Astrocyte (in vitro differentiated cells and primary cell): ENCODE results near the gene RPS6KB2.

Experiments
- EZH2 ChIP-seq: IDR thresholded peaks from 2 replicates; pipeline ENCODE4 v1.6.1; 2012; ENCODE audit warnings: mild to moderate bottlenecking, low read length, inconsistent platforms; ENCODE audit not compliant: insufficient read depth
- TF ChIP-seq, protein P1 (sequence below): IDR thresholded peaks from 2 replicates; pipeline ENCODE4 v1.5.1; 2011; ENCODE audit warnings: low read depth, mild to moderate bottlenecking, inconsistent platforms, low read length, moderate library complexity; ENCODE audit not compliant: insufficient read depth

DNA sequence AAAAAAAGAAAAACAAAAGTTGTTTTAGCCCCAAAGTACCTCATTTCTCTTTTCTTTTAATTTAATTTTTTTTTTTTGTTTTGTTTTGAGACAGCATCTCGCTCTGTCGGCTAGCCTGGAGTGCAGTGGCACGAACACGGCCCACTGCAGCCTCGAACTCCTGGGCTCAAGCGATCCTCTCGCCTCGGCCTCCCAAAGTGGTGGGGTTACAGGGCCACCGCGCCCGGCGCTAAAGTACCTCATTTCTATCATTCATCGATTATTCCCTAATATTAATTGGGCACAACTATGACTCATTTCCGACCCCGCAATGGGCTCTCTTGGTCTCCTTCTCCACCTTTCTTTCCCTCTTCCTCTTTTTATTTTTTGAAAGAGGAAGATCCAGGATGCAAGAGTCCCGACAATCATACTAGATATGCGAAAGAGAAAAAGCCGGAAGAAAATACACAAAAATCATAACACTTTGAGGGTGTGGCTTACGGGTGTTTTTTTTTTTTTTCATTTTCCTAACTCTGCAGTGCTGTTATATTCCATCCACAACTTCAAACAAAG lies 54.1 kb downstream of the RPS6KB2 start:
- TF ChIP-seq, protein P1, sequence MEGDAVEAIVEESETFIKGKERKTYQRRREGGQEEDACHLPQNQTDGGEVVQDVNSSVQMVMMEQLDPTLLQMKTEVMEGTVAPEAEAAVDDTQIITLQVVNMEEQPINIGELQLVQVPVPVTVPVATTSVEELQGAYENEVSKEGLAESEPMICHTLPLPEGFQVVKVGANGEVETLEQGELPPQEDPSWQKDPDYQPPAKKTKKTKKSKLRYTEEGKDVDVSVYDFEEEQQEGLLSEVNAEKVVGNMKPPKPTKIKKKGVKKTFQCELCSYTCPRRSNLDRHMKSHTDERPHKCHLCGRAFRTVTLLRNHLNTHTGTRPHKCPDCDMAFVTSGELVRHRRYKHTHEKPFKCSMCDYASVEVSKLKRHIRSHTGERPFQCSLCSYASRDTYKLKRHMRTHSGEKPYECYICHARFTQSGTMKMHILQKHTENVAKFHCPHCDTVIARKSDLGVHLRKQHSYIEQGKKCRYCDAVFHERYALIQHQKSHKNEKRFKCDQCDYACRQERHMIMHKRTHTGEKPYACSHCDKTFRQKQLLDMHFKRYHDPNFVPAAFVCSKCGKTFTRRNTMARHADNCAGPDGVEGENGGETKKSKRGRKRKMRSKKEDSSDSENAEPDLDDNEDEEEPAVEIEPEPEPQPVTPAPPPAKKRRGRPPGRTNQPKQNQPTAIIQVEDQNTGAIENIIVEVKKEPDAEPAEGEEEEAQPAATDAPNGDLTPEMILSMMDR, result no peak
- no peak for TF ChIP-seq EZH2
